ENCODE results near the gene ACSL6.

GRCh38 chr5:131966551-131966950, 44.9 kb downstream of the ACSL6 start:
- TF ChIP-seq POLR2AphosphoS5 (IDR thresholded peaks at IDR 0.05) (no peak), CTCF (IDR thresholded peaks at IDR 0.05 in 8 of 11, conservative IDR thresholded peaks at IDR 0.05 in 3 of 11) (no peak), POLR2A (IDR thresholded peaks at IDR 0.05) (no peak)

All from spleen (tissue), 7 donors.